Heart left ventricle (tissue), 16 donors: ENCODE measurements around the gene GSK3A. TPM values are rescaled to one million over a fixed set of nuclear protein-coding genes. Genes with fewer than 3 reads are reported as not detected.

Experiments used
- ATAC-seq, 4 donors: fragments of 200-7000 bp; cut with Tn5 transposase; one replicate each; pipeline ENCODE4 v1.9.1; 2020 to 2022; ENCODE audit warnings: moderate library complexity in 4 of 4, mild to moderate bottlenecking in 3 of 4, moderate number of reproducible peaks in 1 of 4
- DNase-seq, 5 donors: peaks; one replicate each; pipeline ENCODE4 v3.0.0-alpha.2; 2020
- H3K27ac ChIP-seq, 12 donors: fragments of 200-600 bp; sonication (generic) in 4 of 12; one replicate each; pipeline versions ENCODE4 v1.5.0 to v1.8.0; 2016 to 2022; ENCODE audit warnings: mild to moderate bottlenecking in 2 of 12
- H3K27me3 ChIP-seq, 9 donors: fragments of 200-600 bp; sonication (generic) in 2 of 9; one replicate each; pipeline versions ENCODE4 v1.5.1 to v1.8.0; 2016 to 2022; ENCODE audit warnings: mild to moderate bottlenecking in 3 of 9
- H3K36me3 ChIP-seq, 9 donors: fragments of 200-600 bp; sonication (generic) in 2 of 9; one replicate each; pipeline versions ENCODE4 v1.5.0 to v1.8.0; 2018 to 2022; ENCODE audit warnings: mild to moderate bottlenecking in 2 of 9
- H3K4me1 ChIP-seq, 12 donors: fragments of 200-600 bp; sonication (generic) in 4 of 12; one replicate each; pipeline versions ENCODE4 v1.5.0 to v1.8.0; 2016 to 2022; ENCODE audit warnings: mild to moderate bottlenecking in 3 of 12
- H3K4me3 ChIP-seq, 12 donors: fragments of 200-600 bp; sonication (generic) in 4 of 12; one replicate each; pipeline versions ENCODE4 v1.5.0 to v1.8.0; 2017 to 2022; ENCODE audit warnings: mild to moderate bottlenecking in 9 of 12, moderate library complexity in 4 of 12
- H3K9me3 ChIP-seq, 12 donors: fragments of 200-600 bp; sonication (generic) in 4 of 12; one replicate each; pipeline versions ENCODE4 v1.5.0 to v1.8.0; 2016 to 2022; ENCODE audit warnings: mild to moderate bottlenecking in 1 of 12
- POLR2A ChIP-seq, 2 donors: fragments of 450-650 bp; IDR thresholded peaks; one replicate each; pipeline ENCODE4 v1.6.1; 2017; ENCODE audit warnings: antibody characterized with exemption in 2 of 2, mild to moderate bottlenecking in 2 of 2, moderate library complexity in 2 of 2
- WGBS, 4 donors: extraction: QIAGEN DNeasy Blood & Tissue Kit in 2 of 4; methylation state at CpG; one replicate each; pipeline versions ENCODE4 v1.1.5 to v1.1.7; 2013 to 2018; 5-methylcytosine and 5-hydroxymethylcytosine counted together
- intact Hi-C, 10 donors: fragments of 100-400 bp; cut with DNase I; formaldehyde crosslinking; loops; one replicate each; pipeline versions ENCODE4 v1.11.1 to v1.14.2; 2022
- polyA plus RNA-seq, 2 donors: library from polyadenylated mRNA; stranded (reverse); fragments of 200-250 nt; gene quantifications; one replicate each; pipeline ENCODE4 v1.2.3, GENCODE V29; 2013
- total RNA-seq, 9 donors: library from RNA; depleted of rRNA in 2 of 9; stranded (reverse); fragments of >200 nt in 2 of 9; fragmentation: NEBNext Ultra II Directional in 3 of 9; extraction: Animal tissue kit (Norgen Biotek cat#: 25700) in 3 of 9; gene quantifications; one replicate each; pipeline versions ENCODE4 v1.1.0 to v1.2.4, GENCODE V29; 2016 to 2023
- TF ChIP-seq, protein P1 (sequence below), 12 donors: fragments of 200-600 bp; sonication (generic) in 4 of 12; IDR thresholded peaks; one replicate each; pipeline versions ENCODE4 v1.5.0 to v1.8.0; 2018 to 2022; ENCODE audit warnings: antibody characterized with exemption in 12 of 12, mild to moderate bottlenecking in 5 of 12
- donor health status: ischemic (EF 13 %, LVEDD 7.1; RV severe dilation, severe dysfunction).
- donor health status: healthy with polysubstance abuse.
- donor health status: DM: no; HTN: yes; CAD: no.
- donor health status: DM: no; HTN: no; CAD: no.
- donor health status: ischemic (EF 25% LVEDD 6.9; RV normal size, moderate dysfunction).
- donor health status: ischemic (EF 25% LVEDD 5.7; RV mildly dilated, moderate dysfunction).
- donor health status: healthy.
- donor health status: DM: yes; HTN: yes; CAD: no.
- donor health status: ischemic (EF 35%, LVEDD 5.7; RV mildly dilated, moderate dysfunction).
- donor health status: nonischemic (EF 11% LVEDD 7.7; RV severe dilation, severe dysfunction).
- donor health status: DM: yes; HTN: yes; CAD: no.
- donor health status: PGD.
- donor health status: ischemic (EF 29% LVEDD 5.4; RV normal size, mild dysfunction).
- donor health status: nonischemic (EF 23%, LVEDD 6.1; RV moderate dilation, normal function).

Gene GSK3A
- total and polyA plus RNA-seq, 11 donors, result 22.5 to 76.5 (median 38.8) TPM

DNA sequence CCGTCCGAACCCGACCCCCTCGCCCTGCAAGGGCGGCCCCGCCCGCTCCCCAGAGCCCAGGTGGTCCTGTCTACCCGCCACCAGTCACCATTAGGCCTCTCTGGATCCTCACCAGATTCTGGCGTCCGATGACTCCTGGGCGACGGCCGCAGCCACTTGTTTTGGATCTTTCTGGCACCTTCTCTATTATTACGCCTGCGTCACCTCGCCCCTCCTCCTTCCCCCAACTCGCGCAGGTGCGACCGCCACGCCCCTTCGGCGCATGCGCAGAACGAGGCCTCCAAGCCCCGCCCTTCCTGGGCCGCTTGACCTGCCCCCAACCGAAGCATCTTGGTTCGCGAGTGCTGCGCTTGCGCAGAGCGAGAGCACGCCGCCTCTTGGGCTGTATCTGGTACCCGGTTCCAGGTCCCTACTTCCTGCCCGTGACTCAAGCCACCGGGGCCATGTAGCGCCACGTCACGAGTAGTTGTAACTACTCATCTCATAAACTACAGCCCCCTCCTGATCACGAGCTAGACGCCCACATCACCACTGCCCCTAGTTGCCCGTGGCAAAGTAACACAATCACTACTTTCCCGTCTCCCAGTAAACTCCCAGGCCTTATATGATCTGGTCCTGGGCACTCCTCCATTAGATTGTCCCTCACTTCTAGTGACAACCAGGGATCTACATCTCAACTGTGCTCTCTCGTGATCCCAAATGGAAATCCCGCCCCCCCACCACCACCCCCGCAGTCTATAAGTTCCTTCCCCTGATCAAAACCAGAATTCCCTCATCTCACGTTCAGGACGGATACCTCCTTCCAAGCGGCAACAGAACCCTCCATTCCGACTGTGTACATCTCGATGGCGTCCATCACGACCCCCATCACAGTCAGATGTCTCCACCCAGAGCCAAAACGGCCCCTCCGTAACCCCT is 24.6 kb downstream of the GSK3A start, which contains the start of gene DEDD2:
Gene DEDD2, minus strand, starts transcription at position 158 of the 918 bp plus-strand sequence. CDS start 670 bp downstream, outside the sequence.
- Histone ChIP-seq H3K4me3 (peak within 1 kb of the TSS; percentile 69 to 95 (median 84)), H3K27ac (peak within 1 kb of the TSS; percentile 59 to 95 (median 90)), H3K9me3 (no peaks in the 10 kb centered on the region), H3K4me1 (peaks cover 0 to 81% (median 34%) of the 10 kb centered on the region in 12 donors), H3K27me3 (no peaks in the 10 kb centered on the region), H3K36me3 (peaks cover 0 to 25% (median 22%) of the 10 kb centered on the region in 9 donors)
- WGBS, 4 donors, result 17 to 27% (median 19%) methylated on average over 36 to 57 of the region's 57 CpGs
- intact Hi-C loops, result loop anchor here in 2 of 10 donors (1.0 to 10.0 kb wide), 2 partner anchors 41 to 353 kb away; partner anchors contain the start of gene RPS19 (in 1 of the 2)
- peak; percentile 72 to 88 (median 86) for ATAC-seq
- peak; percentile 20 to 74 for TF ChIP-seq POLR2A (IDR thresholded peaks at IDR 0.05)
- TF ChIP-seq, protein P1, sequence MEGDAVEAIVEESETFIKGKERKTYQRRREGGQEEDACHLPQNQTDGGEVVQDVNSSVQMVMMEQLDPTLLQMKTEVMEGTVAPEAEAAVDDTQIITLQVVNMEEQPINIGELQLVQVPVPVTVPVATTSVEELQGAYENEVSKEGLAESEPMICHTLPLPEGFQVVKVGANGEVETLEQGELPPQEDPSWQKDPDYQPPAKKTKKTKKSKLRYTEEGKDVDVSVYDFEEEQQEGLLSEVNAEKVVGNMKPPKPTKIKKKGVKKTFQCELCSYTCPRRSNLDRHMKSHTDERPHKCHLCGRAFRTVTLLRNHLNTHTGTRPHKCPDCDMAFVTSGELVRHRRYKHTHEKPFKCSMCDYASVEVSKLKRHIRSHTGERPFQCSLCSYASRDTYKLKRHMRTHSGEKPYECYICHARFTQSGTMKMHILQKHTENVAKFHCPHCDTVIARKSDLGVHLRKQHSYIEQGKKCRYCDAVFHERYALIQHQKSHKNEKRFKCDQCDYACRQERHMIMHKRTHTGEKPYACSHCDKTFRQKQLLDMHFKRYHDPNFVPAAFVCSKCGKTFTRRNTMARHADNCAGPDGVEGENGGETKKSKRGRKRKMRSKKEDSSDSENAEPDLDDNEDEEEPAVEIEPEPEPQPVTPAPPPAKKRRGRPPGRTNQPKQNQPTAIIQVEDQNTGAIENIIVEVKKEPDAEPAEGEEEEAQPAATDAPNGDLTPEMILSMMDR (IDR thresholded peaks at IDR 0.05), result peak in 3 of 12 donors; percentile 5 to 25 (median 15)
- peak; percentile 96 to 99 (median 97) for DNase-seq

- DNase-seq, result peak; percentile 43 to 68 (median 52)
- Histone ChIP-seq H3K36me3 (peaks cover 0 to 33% (median 29%) of the 10 kb centered on the region in 9 donors), H3K4me3 (peak overlapping the region; percentile 69 to 95 (median 84)), H3K27me3 (no peaks in the 10 kb centered on the region), H3K9me3 (no peaks in the 10 kb centered on the region), H3K4me1 (peaks cover 0 to 83% (median 33%) of the 10 kb centered on the region in 12 donors), H3K27ac (peak overlapping the region; percentile 59 to 95 (median 90))
- peak; percentile 1 to 11 (median 10) for ATAC-seq
- TF ChIP-seq, protein P1 (IDR thresholded peaks at IDR 0.05), result no peak
- TF ChIP-seq POLR2A (IDR thresholded peaks at IDR 0.05), result no peak
- WGBS, 4 donors, result 0 to 2% (median 2%) methylated on average over 21 to 79 of the region's 79 CpGs
- intact Hi-C loops, result loop anchor here in 2 of 10 donors (1.0 to 10.0 kb wide), 2 partner anchors 41 to 352 kb away; partner anchors contain the start of gene RPS19 (in 1 of the 2)
Observed at GRCh38 chr19:42216653-42217519, 25.5 kb downstream of the GSK3A start.

DNA sequence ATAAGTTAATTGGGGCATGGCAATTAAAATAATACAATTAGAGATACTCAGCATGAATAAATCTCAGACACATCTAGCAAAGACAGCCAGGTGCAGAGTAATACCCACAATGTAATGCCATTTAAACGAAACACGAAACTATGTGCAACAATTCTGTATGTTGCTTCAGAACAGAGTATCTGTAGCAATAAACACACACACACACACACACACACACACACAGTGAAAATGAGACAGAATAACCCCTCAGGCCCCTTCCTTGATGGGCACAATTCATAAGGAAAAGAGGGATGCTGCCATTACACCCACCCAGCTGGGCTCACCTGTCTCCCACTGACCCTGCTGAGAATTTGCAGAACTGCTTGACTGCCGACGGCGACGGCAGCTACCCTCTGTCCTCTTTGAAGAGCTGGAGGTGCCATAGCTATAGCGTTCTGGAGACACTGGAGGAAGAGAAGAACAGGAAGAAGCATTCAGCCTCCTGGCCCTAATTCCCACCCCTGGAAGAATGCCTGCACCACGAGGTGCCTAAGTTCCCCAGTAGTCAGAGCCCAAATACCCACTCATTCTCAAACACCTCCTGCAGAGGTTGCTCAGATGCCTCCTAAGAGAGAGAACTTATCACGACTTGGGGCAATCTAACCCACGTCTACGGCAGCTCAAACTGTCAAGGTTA is 27.5 kb downstream of the GSK3A start:
- ATAC-seq, result no peak
- H3K27me3 ChIP-seq, result no peaks in the 10 kb centered on the region
- peak in 1 of 5 donors; percentile 30 for DNase-seq
- intact Hi-C loops, result loop anchor here in 1 of 10 donors (10.0 kb wide), 1 partner anchor 350 kb away; the partner anchor contains the start of gene RPS19
- peak overlapping the region in 1 of 12 donors; percentile 83 for H3K4me3 ChIP-seq
- peak overlapping the region in 1 of 12 donors; percentile 24 for H3K27ac ChIP-seq
- H3K4me1 ChIP-seq, result peaks cover 0 to 70% (median 23%) of the 10 kb centered on the region in 12 donors
- WGBS, 4 donors, result 77 to 80% (median 77%) methylated on average over 11 of the region's 11 CpGs
- peaks cover 0 to 50% (median 46%) of the 10 kb centered on the region in 9 donors for H3K36me3 ChIP-seq
- no peak for TF ChIP-seq POLR2A (IDR thresholded peaks at IDR 0.05)
- TF ChIP-seq, protein P1 (IDR thresholded peaks at IDR 0.05), result no peak
- H3K9me3 ChIP-seq, result no peaks in the 10 kb centered on the region
